Stomach smooth muscle (tissue), 2 donors: ENCODE results near the gene ATXN1.
A peak's percentile ranks its signal among the peaks of the same experiment; 100 is the strongest.

ENCODE experiments used
- H3K27ac ChIP-seq: one replicate; pipeline ENCODE4 v1.7.0; 2013; ENCODE audit warnings: mild to moderate bottlenecking, low read length, inconsistent platforms
- H3K27me3 ChIP-seq, 2 donors: one replicate each; pipeline ENCODE4 v1.7.0; 2013; ENCODE audit warnings: low read length in 2 of 2; ENCODE audit not compliant: insufficient read depth in 2 of 2, control insufficient read depth in 1 of 2
- H3K36me3 ChIP-seq, 2 donors: one replicate each; pipeline ENCODE4 v1.7.0; 2013; ENCODE audit warnings: low read length in 2 of 2; ENCODE audit not compliant: control insufficient read depth in 2 of 2, insufficient read depth in 2 of 2
- H3K4me1 ChIP-seq: one replicate; pipeline ENCODE4 v1.7.0; 2013; ENCODE audit warnings: low read length; ENCODE audit not compliant: control insufficient read depth, insufficient read depth
- H3K4me3 ChIP-seq, 2 donors: one replicate each; pipeline ENCODE4 v1.7.0; 2013; ENCODE audit warnings: low read length in 2 of 2
- H3K9ac ChIP-seq, 2 donors: one replicate each; pipeline ENCODE4 v1.7.0; 2013; ENCODE audit warnings: low read length in 2 of 2, mild to moderate bottlenecking in 1 of 2
- H3K9me3 ChIP-seq, 2 donors: one replicate each; pipeline ENCODE4 v1.7.0; 2013; ENCODE audit warnings: low read length in 2 of 2; ENCODE audit not compliant: control insufficient read depth in 2 of 2
- donor health status: healthy.
- donor health status: Pancreatic carcinoma.

The ATXN1 gene

GRCh38 chr6:16741112-16742016, 19.9 kb downstream of the ATXN1 start:
- H3K9me3 ChIP-seq, result no peaks in the 10 kb centered on the region
- H3K36me3 ChIP-seq, result peaks cover 0 to 2% of the 10 kb centered on the region in 2 donors
- H3K4me1 ChIP-seq, result peaks cover 27% of the 10 kb centered on the region
- peak overlapping the region; percentile 32 for H3K27ac ChIP-seq
- no peaks in the 10 kb centered on the region for H3K27me3 ChIP-seq
- H3K4me3 ChIP-seq, result no peak overlapping the region
- H3K9ac ChIP-seq, result no peak overlapping the region

GRCh38 chr6:16740097-16740496, 21.2 kb downstream of the ATXN1 start:
- Histone ChIP-seq H3K4me1 (peaks cover 27% of the 10 kb centered on the region), H3K4me3 (no peak overlapping the region)

GRCh38 chr6:16739329-16739801, 21.9 kb downstream of the ATXN1 start:
- Histone ChIP-seq H3K27ac (peak overlapping the region; percentile 59), H3K9me3 (no peaks in the 10 kb centered on the region), H3K4me3 (peak overlapping the region; percentile 27 to 47), H3K4me1 (peaks cover 26% of the 10 kb centered on the region), H3K9ac (peak overlapping the region in 1 of 2 donors; percentile 30), H3K27me3 (no peaks in the 10 kb centered on the region), H3K36me3 (peaks cover 0 to 2% of the 10 kb centered on the region in 2 donors)

More at GRCh38 chr6:16740097-16740496, 21.2 kb downstream of the ATXN1 start:
- peak overlapping the region in 1 of 2 donors; percentile 30 for H3K9ac ChIP-seq
- H3K36me3 ChIP-seq, result peaks cover 0 to 2% of the 10 kb centered on the region in 2 donors
- no peaks in the 10 kb centered on the region for H3K9me3 ChIP-seq
- H3K27ac ChIP-seq, result peak overlapping the region; percentile 59
- H3K27me3 ChIP-seq, result no peaks in the 10 kb centered on the region

DNA sequence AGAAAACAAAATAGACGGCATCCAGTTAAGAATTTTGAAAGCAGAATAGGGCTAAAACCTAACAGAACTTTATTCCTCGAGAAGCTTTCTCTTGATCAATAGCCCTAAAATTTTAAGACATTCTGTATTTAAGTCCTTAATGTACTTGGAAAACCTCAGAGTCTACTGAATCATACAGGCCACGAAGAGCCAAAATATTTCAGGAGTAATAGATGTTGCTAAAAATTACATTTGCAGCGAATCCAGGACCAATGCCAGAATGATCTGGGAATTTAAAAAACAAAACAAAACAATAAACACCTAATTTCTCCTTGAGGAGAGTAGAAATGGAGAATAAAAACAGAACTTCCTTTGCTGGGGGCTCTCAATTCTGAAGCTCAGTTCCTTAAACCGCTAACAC, 23.3 kb downstream of the ATXN1 start:
- no peak overlapping the region for H3K27ac ChIP-seq
- no peaks in the 10 kb centered on the region for H3K9me3 ChIP-seq
- peaks cover 22% of the 10 kb centered on the region for H3K4me1 ChIP-seq
- no peak overlapping the region for H3K4me3 ChIP-seq
- H3K36me3 ChIP-seq, result no peaks in the 10 kb centered on the region
- no peaks in the 10 kb centered on the region for H3K27me3 ChIP-seq
- H3K9ac ChIP-seq, result no peak overlapping the region

DNA sequence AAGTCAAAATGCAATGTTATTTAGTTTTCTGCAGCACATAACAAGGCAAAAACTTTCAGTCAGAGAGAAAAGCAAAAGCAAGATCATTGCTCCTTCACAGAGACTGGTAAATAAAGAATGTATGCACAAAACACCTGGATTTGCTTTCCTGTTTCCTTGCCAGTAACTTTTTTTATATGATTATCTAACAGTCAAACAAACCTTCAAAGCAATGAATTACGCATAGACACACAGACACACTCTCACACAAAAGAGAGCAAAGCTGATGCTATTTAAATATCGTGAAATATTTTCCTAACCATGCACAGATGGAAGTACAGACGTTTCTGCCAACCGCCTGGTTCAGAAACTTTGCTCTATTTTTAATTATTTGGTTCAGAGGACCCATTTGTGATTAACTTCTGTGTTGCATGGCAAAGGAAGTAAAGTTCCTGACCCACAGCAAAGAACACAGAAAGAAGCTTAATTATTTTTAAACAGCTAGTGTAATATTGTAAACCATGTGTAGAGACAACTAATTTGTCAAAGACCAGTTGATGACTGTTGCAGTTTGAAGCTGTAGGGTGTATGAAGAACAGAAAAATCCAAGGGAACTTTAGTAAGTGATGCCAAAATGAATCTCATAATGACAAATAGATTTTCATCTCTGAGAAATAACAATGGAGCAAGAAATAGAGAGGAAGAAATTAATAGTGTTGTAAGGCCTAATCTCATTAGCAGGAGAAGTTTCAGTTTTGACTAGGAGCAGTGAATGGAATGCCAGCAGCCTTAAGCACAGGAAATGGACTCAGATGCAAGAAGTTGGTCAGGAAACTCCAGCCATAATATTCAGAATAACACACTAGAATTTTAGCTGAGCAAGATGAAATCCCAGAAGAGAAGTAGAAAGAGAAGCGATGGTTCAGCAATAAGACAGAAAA, 24.1 kb downstream of the ATXN1 start:
- Histone ChIP-seq H3K36me3 (no peaks in the 10 kb centered on the region), H3K27me3 (no peaks in the 10 kb centered on the region), H3K9me3 (no peaks in the 10 kb centered on the region), H3K4me1 (peaks cover 22% of the 10 kb centered on the region), H3K27ac (no peak overlapping the region), H3K9ac (no peak overlapping the region), H3K4me3 (no peak overlapping the region)

GRCh38 chr6:16735014-16735413, 26.2 kb downstream of the ATXN1 start:
- peaks cover 16% of the 10 kb centered on the region for H3K4me1 ChIP-seq

GRCh38 chr6:16733085-16733484, 28.2 kb downstream of the ATXN1 start:
- H3K27ac ChIP-seq, result no peak overlapping the region
- H3K4me1 ChIP-seq, result peaks cover 20% of the 10 kb centered on the region
- no peak overlapping the region for H3K4me3 ChIP-seq

More at GRCh38 chr6:16735014-16735413, 26.2 kb downstream of the ATXN1 start:
- H3K27ac ChIP-seq, result no peak overlapping the region
- no peak overlapping the region for H3K4me3 ChIP-seq
- H3K9ac ChIP-seq, result no peak overlapping the region
- H3K9me3 ChIP-seq, result no peaks in the 10 kb centered on the region
- H3K36me3 ChIP-seq, result no peaks in the 10 kb centered on the region
- H3K27me3 ChIP-seq, result no peaks in the 10 kb centered on the region

DNA sequence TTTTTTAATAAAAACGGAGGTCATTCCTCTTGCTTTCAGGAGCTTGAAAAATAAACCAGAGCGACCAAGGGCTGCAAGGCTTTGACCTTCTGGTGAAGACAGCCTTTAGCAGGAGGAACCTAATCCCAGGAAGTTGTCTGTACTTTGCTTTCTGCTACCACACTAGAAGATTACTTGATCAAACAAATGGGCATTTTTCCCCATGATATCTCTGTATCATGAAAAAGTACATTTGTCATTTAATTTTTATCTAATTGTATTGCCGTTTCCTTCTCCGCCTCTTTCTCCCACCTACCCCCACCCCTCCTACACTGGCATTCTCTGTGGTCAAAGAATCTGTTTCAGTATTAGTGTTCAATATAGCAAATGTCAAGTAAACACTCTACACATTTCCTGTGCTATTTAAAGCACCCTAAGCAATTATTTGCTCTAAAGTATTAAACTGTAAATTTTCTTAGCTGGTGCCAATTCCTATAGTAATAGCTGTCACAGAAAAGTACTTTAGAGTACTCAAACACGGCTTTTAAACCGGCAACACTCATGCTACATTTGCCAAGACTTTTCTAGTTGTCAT, 29.7 kb downstream of the ATXN1 start:
- Histone ChIP-seq H3K4me3 (no peak overlapping the region), H3K36me3 (no peaks in the 10 kb centered on the region), H3K27me3 (no peaks in the 10 kb centered on the region), H3K9me3 (no peaks in the 10 kb centered on the region), H3K27ac (no peak overlapping the region), H3K9ac (no peak overlapping the region), H3K4me1 (peaks cover 12% of the 10 kb centered on the region)

More at GRCh38 chr6:16733085-16733484, 28.2 kb downstream of the ATXN1 start:
- Histone ChIP-seq H3K9me3 (no peaks in the 10 kb centered on the region), H3K36me3 (no peaks in the 10 kb centered on the region), H3K9ac (no peak overlapping the region), H3K27me3 (no peaks in the 10 kb centered on the region)

DNA sequence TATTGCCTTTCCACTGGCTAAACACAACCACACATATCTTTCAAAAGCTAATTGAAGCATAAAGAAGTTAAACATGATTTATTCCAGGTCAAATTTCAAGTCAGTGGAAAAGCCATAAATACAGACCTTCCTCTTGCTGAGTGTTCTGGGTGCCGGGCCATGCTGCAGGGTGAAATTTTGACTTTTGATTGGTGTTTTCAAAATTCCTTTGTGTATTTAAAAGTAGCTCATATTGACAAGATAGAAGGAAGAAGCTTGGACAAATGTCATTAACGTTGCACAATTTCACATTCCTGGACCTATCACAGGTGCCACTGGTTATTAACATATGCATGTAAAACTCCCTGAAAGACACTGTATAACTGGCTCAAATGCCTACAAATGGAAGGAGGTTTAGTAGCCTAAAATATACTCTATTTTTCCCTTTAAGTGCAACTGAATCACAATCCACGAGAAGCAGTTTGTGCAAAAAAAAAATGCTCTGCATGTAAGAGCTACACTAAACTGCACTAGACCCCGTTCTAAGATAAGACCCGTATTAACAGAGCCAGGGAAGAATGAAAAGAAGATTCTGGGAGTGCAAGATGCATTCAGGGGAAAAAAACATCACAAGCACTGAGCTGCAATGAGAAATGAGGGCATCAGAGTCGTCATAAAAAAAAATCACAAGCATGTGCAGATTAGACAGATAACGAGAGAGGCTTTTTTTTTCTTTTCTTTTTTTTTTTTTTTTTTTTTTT, 30.4 kb downstream of the ATXN1 start:
- Histone ChIP-seq H3K9ac (no peak overlapping the region), H3K27ac (no peak overlapping the region), H3K27me3 (no peaks in the 10 kb centered on the region), H3K36me3 (no peaks in the 10 kb centered on the region), H3K4me1 (peaks cover 12% of the 10 kb centered on the region), H3K9me3 (no peaks in the 10 kb centered on the region), H3K4me3 (no peak overlapping the region)

DNA sequence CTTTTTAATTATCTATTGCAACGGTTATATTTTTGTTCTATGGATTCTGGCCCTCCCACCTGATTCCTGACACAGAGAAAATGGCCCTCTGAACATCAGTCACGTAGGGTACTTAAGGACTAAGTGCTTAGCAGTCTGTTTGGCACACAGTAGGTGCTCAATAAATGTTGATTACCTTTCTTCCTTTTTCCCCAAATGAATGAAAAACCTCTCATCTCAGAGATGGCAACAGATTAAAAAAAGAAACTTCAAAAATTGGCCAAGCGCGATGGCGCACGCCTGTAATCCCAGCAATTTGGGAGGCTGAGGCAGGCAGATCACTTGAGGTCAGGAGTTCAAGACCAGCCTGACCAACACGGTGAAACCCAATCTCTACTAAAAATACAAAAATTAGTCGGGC, 31.5 kb downstream of the ATXN1 start:
- Histone ChIP-seq H3K36me3 (no peaks in the 10 kb centered on the region), H3K27me3 (no peaks in the 10 kb centered on the region), H3K4me1 (peaks cover 15% of the 10 kb centered on the region), H3K9me3 (no peaks in the 10 kb centered on the region), H3K4me3 (no peak overlapping the region), H3K27ac (no peak overlapping the region), H3K9ac (no peak overlapping the region)
